ENCODE results near the gene MYOZ1.
"Not testable (repeated sequence)": the region's sequence is repeated elsewhere in the genome, so short reads cannot be mapped to it uniquely, and the experiment has no call there.

The MYOZ1 gene

DNA sequence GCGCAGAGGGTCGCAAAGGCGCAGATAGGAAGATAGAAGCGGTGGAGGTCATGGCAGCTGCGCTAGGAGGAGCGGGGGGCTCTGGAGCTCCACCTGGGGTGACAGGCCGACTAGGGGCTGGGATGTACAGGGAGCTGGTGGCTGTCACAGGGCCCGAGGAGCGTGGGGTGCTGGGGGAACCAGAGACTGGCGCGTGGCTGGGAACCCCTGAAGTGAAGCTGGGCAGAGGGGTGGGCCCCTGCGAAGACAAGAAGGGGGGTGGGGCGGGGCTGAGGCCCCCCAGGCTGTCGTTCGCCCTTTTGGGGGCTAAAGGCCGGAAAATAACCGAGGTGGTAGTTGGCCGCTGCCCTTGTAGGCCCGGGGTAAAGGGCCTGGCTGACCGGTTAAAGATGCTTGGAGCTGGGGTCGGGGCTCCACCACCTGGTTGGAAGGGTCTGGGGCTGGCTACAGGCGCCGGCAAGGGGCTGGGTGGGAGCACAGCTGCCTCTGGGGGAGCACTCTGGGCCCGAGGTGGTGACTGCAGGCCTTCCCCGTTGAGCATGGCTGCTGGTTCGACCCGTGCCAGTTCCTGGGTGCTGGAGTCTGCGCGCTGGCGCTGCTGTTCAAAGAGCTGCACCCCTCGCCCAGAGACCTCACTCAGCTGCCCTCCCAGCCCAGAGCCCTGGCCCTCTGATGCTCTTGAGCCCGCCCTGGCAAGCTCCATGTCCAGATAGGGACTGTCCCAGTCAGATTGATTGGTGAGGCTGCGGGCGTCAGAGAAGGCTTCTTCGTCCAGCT lies 6.8 kb upstream of the MYOZ1 start:
- no peak for DNase-seq (ENCODE audit: low read depth in 2 of 2)

GRCh38 chr10:73647211-73647874 lies 6.1 kb upstream of the MYOZ1 start:
- DNase-seq (ENCODE audit: low read depth in 2 of 2), result peak in 1 of 2 experiments; percentile 29

GRCh38 chr10:73646598-73647041 lies 5.3 kb upstream of the MYOZ1 start:
- DNase-seq (ENCODE audit: low read depth in 2 of 2), result no peak

- DNase-seq (ENCODE audit: low read depth in 2 of 2), result no peak
Measured at GRCh38 chr10:73645251-73645650, 4.0 kb upstream of the MYOZ1 start.

GRCh38 chr10:73644767-73645166 lies 3.5 kb upstream of the MYOZ1 start:
- DNase-seq (ENCODE audit: low read depth in 2 of 2), result no peak

DNA sequence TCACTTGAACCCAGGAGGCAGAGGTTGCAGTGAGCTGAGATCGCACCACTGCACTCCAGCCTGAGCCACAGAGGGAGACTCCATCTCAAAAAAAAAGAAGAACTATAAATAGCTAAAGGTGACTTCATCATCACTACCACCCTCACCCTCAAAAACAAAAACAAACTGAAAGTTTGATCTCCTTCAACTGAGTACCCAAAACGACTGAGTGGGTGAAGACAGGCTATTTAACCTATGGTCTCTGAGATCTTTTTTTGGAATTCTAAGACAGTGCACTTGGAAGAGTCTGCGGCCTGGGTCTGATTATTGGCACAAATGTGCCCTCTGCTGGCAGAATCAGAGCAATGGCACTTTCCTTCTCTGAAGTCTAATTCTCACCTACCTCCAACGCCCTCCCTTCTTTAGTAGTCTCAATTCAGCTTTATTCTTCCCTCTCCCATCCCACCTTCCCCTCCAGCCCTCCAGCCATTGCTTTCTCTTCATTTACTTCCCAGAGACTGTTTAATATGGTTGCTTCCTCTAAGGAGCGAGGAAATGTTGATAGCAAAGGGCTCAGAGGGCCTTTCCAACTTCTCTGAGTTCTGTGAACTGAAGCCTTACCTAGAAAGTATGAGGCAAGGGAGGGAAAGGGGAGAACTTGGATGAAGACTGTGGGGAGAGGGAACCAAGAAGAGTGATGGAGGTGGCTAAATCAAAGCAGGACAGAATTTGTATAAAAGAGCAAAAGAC lies 2.9 kb upstream of the MYOZ1 start:
- peak in 1 of 2 experiments; percentile 23 for DNase-seq (ENCODE audit: low read depth in 2 of 2)

DNA sequence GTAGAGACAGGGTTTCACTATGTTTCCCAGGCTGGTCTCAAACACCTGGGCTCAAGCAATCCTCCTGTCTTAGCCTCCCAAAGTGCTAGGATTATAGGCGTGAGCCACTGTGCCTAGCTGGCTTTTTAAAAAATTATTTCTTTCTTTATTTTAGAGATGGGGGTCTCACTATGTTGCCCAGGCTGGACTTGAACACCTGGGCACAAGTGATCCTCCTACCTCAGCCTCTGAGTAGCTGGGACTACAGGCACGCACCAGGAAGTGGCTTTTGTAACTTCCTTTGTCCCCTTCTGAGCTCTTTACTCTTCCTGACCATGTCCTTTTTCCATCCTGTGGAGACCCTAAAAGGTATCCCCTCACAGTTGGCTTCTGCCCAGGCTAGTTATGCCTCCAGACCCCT lies 2.1 kb upstream of the MYOZ1 start:
- no peak for DNase-seq (ENCODE audit: low read depth in 2 of 2)

- no peak for DNase-seq (ENCODE audit: low read depth in 2 of 2)
Measured at GRCh38 chr10:73639286-73639685, 2.0 kb downstream of the MYOZ1 start.

DNA sequence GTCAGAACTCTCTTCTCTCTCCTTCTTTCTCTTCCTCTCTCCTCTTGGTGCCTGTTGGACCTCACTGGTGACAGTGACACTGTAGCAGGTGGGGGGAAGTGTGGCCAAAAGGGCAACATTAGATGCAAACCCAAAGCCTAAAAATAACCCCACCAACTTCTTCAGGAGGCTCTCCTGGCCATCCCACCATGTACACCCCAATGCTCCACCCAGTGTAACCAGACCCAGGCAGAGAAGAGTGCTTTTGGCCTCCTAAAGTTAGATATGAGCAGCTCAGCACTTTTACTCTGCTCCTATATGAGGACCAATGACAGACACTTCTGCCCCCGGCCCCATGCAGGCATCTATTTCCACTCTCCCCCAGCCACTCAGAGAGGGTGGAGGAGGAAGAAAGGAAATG lies 5.5 kb downstream of the MYOZ1 start:
- no peak for DNase-seq (ENCODE audit: low read depth in 2 of 2)

- DNase-seq (ENCODE audit: low read depth in 2 of 2), result no peak
Measured at GRCh38 chr10:73634421-73634820, 6.9 kb downstream of the MYOZ1 start.

GRCh38 chr10:73629165-73629564 lies 12.1 kb downstream of the MYOZ1 start:
- no peak for DNase-seq (ENCODE audit: low read depth in 2 of 2)

- no peak for DNase-seq (ENCODE audit: low read depth in 2 of 2)
Measured at GRCh38 chr10:73628405-73628804, 12.9 kb downstream of the MYOZ1 start.

GRCh38 chr10:73627300-73627699 lies 14.0 kb downstream of the MYOZ1 start:
- DNase-seq (ENCODE audit: low read depth in 2 of 2), result no peak

DNA sequence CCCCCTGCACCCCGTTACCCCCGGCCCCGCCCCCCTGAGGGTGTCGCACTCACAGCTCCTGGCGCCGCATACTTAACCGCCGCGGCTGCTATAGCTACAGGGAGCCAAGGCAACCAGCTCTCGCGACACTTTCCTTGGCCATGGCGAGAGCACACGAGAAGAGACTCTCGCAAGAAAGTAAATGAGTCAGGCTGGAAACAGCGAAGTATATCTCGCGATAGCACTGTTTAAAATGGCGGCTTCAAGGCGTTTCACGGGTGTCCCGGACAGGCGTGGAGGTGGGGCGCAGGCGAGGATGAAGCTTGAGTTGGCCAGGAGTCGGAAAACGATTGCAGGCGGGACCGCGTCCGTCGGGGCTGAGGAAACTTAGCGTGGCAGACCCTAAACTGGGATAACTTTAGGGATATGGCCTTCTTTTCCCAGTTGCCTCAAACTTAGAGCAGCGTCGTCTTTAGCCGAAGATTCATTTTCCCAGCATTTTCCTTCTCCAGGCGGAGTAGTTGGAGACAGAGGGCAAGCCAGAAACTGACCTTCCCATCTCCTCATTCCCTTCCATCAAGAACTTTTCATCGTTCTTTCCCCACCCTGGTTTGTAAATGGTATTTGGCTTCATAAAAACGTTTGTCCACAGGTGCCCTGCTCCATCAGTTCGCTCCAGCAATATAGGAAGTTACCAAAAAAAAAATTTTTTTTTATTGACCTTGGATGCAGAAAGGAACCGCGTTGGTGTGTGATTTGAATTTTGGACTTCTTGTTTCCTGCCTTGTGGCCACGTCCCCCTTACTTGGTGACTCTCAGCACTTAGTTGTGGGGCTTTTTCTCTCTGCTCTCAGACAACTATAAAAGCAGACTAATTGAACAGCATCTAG lies 15.2 kb downstream of the MYOZ1 start:
- DNase-seq (ENCODE audit: low read depth in 2 of 2), result peak; percentile 84 to 88

- no peak for DNase-seq (ENCODE audit: low read depth in 2 of 2)
Measured at GRCh38 chr10:73625004-73625883, 16.0 kb downstream of the MYOZ1 start.

DNA sequence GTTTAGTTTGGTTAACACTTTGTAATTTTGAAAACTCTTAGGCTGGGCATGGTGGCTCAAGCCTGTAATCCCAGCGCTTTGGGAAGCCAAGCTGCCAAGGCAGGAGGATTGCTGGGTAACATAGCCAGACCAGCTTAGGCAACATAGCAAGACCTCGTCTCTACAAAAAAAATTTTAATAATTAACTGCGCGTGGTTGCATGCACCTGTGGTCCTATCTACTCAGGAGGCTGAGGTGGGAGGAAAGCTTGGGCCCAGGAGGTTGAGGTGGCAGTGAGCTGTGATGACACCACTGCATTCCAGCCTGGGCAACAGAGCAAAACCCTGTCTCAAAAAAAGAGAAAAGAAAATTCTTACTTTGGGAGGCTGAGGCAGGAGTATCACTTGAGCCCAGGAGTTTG lies 18.2 kb downstream of the MYOZ1 start:
- DNase-seq (ENCODE audit: low read depth in 2 of 2), result no peak

DNA sequence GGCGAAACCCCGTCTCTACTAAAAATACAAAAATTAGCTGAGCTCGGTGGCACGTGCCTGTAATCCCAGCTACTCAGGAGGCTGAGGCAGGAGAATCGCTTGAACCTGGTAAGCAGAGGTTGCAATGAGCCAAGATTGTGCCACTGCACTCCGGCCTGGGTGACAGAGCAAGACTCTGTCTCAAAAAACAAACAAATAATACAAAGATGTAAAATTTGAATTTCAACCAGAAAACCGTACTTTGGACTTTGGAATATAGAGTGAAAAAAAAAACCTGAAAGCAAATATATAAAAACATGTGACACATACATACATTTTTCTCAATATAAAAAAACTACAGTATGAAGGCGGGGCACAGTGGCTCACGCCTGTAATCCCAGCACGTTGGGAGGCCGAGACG lies 20.3 kb downstream of the MYOZ1 start:
- DNase-seq (ENCODE audit: low read depth in 2 of 2), result not testable (repeated sequence)

DNA sequence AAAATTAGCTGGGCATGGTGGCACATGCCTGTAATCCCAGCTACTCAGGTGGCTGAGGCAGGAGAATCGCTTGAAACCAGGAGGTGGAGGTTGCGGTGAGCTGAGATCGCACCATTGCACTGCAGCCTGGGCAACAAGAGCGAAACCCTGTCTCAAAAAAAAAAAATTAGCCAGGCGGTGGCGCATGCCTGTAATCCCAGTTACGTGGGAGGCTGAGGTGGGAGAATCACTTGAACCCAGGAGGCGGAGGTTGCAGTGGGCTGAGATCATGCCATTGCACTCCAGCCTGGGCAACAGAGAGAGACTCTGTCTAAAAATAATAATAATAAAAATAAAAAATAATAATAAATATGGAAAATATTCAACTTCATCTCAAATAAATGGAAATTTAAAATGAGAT lies 24.1 kb downstream of the MYOZ1 start:
- DNase-seq (ENCODE audit: low read depth in 2 of 2), result not testable (repeated sequence)

- no peak for DNase-seq (ENCODE audit: low read depth in 2 of 2)
Measured at GRCh38 chr10:73614720-73615119, 26.6 kb downstream of the MYOZ1 start.

- no peak for DNase-seq (ENCODE audit: low read depth in 2 of 2)
Measured at GRCh38 chr10:73609116-73609515, 32.2 kb downstream of the MYOZ1 start.

GRCh38 chr10:73601486-73601921 lies 39.8 kb downstream of the MYOZ1 start:
- DNase-seq (ENCODE audit: low read depth in 2 of 2), result no peak
